ENCODE data around the gene COX7A1. TPM values are rescaled to one million over a fixed set of nuclear protein-coding genes. Genes with fewer than 3 reads are reported as not detected.

COX7A1 gene
- total RNA-seq, 1 donor = 8.3 TPM

GRCh38 chr19:36113894-36114720 is 38.1 kb downstream of the COX7A1 start:
- peak; percentile 6 for TF ChIP-seq CTCF (IDR thresholded peaks at IDR 0.05; ENCODE audit: extremely low read depth, low read depth, low read length)
- Histone ChIP-seq H3K36me3 (ENCODE audit: insufficient read depth, low read length) (peaks cover 23% of the 10 kb centered on the region), H3K27me3 (ENCODE audit: insufficient read depth, low read length) (no peaks in the 10 kb centered on the region)

DNA sequence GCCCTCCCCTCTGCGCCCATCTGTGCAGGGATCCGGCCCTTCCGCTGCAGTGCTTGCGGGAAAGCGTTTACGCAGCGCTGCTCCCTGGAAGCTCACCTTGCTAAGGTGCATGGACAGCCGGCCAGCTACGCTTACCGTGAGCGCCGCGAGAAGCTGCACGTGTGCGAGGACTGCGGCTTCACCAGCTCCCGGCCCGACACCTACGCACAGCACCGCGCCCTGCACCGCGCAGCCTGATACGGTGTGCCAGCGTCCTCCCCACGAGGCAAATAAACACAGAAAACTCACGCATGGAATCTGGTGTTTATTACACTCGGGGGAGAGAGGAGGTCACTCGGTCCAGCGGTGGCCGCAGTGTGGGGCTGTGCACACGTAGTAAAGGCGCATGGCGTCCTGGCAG is 38.8 kb downstream of the COX7A1 start:
- H4K20me1 ChIP-seq (ENCODE audit: insufficient read depth, low read length) = no peaks in the 10 kb centered on the region
- H3K36me3 ChIP-seq (ENCODE audit: insufficient read depth, low read length) = peaks cover 16% of the 10 kb centered on the region
- DNase-seq (ENCODE audit: insufficient read length, low spot score, missing footprints) = no peak
- peak overlapping the region; percentile 99 for H3K4me2 ChIP-seq (ENCODE audit: insufficient read depth, low read length)
- no peaks in the 10 kb centered on the region for H3K9me3 ChIP-seq (ENCODE audit: low read depth, low read length)
- H3K79me2 ChIP-seq (ENCODE audit: insufficient read depth, low read length) = peaks cover 28% of the 10 kb centered on the region
- H3K27ac ChIP-seq (ENCODE audit: low read depth, low read length) = no peak overlapping the region
- H3K4me1 ChIP-seq (ENCODE audit: insufficient read depth, low read length) = peaks cover 16% of the 10 kb centered on the region
- TF ChIP-seq CTCF (IDR thresholded peaks at IDR 0.05; ENCODE audit: extremely low read depth, low read depth, low read length) = no peak
- H3K27me3 ChIP-seq (ENCODE audit: insufficient read depth, low read length) = no peaks in the 10 kb centered on the region
- H2AFZ ChIP-seq (ENCODE audit: low read length) = no peak overlapping the region
- H3K4me3 ChIP-seq (ENCODE audit: insufficient read depth, low read length) = peak overlapping the region; percentile 97

More at GRCh38 chr19:36113894-36114720, 38.1 kb downstream of the COX7A1 start:
- H3K4me3 ChIP-seq (ENCODE audit: insufficient read depth, low read length) = peak overlapping the region; percentile 97
- H3K27ac ChIP-seq (ENCODE audit: low read depth, low read length) = peak overlapping the region; percentile 87
- peak overlapping the region; percentile 97 for H2AFZ ChIP-seq (ENCODE audit: low read length)
- peak; percentile 85 for DNase-seq (ENCODE audit: insufficient read length, low spot score, missing footprints)
- no peaks in the 10 kb centered on the region for H3K9me3 ChIP-seq (ENCODE audit: low read depth, low read length)
- peaks cover 32% of the 10 kb centered on the region for H3K79me2 ChIP-seq (ENCODE audit: insufficient read depth, low read length)
- H4K20me1 ChIP-seq (ENCODE audit: insufficient read depth, low read length) = no peaks in the 10 kb centered on the region
- H3K4me2 ChIP-seq (ENCODE audit: insufficient read depth, low read length) = peak overlapping the region; percentile 99
- peaks cover 16% of the 10 kb centered on the region for H3K4me1 ChIP-seq (ENCODE audit: insufficient read depth, low read length)

GRCh38 chr19:36112678-36113077 is 39.6 kb downstream of the COX7A1 start:
- Histone ChIP-seq H3K27ac (ENCODE audit: low read depth, low read length) (no peak overlapping the region), H3K4me3 (ENCODE audit: insufficient read depth, low read length) (no peak overlapping the region), H3K4me2 (ENCODE audit: insufficient read depth, low read length) (no peak overlapping the region), H3K79me2 (ENCODE audit: insufficient read depth, low read length) (peaks cover 24% of the 10 kb centered on the region), H3K4me1 (ENCODE audit: insufficient read depth, low read length) (peaks cover 16% of the 10 kb centered on the region), H3K36me3 (ENCODE audit: insufficient read depth, low read length) (peaks cover 11% of the 10 kb centered on the region), H3K9me3 (ENCODE audit: low read depth, low read length) (no peaks in the 10 kb centered on the region), H2AFZ (ENCODE audit: low read length) (no peak overlapping the region), H4K20me1 (ENCODE audit: insufficient read depth, low read length) (no peaks in the 10 kb centered on the region), H3K27me3 (ENCODE audit: insufficient read depth, low read length) (no peaks in the 10 kb centered on the region)
- no peak for DNase-seq (ENCODE audit: insufficient read length, low spot score, missing footprints)
- no peak for TF ChIP-seq CTCF (IDR thresholded peaks at IDR 0.05; ENCODE audit: extremely low read depth, low read depth, low read length)

- H3K9me3 ChIP-seq (ENCODE audit: low read depth, low read length) = no peaks in the 10 kb centered on the region
- H2AFZ ChIP-seq (ENCODE audit: low read length) = no peak overlapping the region
- H3K27me3 ChIP-seq (ENCODE audit: insufficient read depth, low read length) = no peaks in the 10 kb centered on the region
- no peak for TF ChIP-seq CTCF (IDR thresholded peaks at IDR 0.05; ENCODE audit: extremely low read depth, low read depth, low read length)
- no peak for DNase-seq (ENCODE audit: insufficient read length, low spot score, missing footprints)
- H3K27ac ChIP-seq (ENCODE audit: low read depth, low read length) = no peak overlapping the region
- no peak overlapping the region for H3K4me3 ChIP-seq (ENCODE audit: insufficient read depth, low read length)
- no peak overlapping the region for H3K4me2 ChIP-seq (ENCODE audit: insufficient read depth, low read length)
- H3K36me3 ChIP-seq (ENCODE audit: insufficient read depth, low read length) = peaks cover 11% of the 10 kb centered on the region
- peaks cover 14% of the 10 kb centered on the region for H3K79me2 ChIP-seq (ENCODE audit: insufficient read depth, low read length)
- peaks cover 12% of the 10 kb centered on the region for H3K4me1 ChIP-seq (ENCODE audit: insufficient read depth, low read length)
- H4K20me1 ChIP-seq (ENCODE audit: insufficient read depth, low read length) = no peaks in the 10 kb centered on the region
Measured at GRCh38 chr19:36111200-36111539, 41.1 kb downstream of the COX7A1 start.

Data from osteoblast (primary cell).